ENCODE measurements around the gene PSMG3. TPM values are rescaled to one million over a fixed set of nuclear protein-coding genes. Genes with fewer than 3 reads are reported as not detected.

The PSMG3 gene
- total RNA-seq, 1 donor from 2014 or later = 29.5 TPM

DNA sequence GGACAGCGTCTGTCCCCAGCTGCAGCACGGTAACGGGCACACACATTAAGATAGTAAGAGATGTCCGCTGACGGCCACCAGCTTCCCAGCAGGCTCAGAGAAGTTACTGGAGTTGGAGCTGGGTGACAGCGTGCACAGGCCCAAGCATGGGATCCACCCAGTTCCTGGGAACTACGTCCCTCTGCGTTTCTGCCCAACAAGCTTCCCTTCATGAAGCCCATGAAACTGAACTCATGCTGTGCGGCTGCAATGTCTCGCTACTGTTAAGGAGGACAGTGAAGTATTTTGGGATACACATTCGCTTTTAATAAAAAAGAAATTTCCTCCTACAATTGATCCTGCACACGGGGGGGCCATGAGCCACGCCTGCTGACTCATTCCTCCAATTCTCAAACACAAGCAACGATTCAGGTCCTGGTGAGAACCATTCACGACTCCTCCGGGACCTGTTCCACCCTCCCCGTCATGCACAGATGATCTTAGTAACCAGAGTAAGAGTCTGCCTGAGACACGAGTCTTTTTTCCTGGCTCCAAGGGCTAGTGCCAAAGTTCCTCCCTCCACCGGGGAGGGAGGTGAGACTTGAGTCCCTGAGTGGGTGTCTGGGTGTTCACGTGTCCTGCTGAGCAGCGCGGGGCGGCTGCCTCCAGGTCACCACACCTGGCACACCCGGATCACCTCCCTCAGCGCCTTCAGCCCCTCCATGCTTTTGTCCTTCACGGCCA is 2.6 kb downstream of the PSMG3 start:
- ChIA-PET CTCF (no interaction called here), POLR2A (interaction anchor here (0.6 to 1.2 kb wide), 2 partner anchors 35 to 64 kb away, joined by 3 read pairs; no protein-coding TSS in a partner anchor)
- Mint-ChIP-seq H3K9me3 (no peaks in the 10 kb centered on the region), H3K4me3 (no peak overlapping the region), H3K27ac (no peak overlapping the region), H3K27me3 (no peaks in the 10 kb centered on the region), H3K36me3 (ENCODE audit: low read depth) (peaks cover 21% of the 10 kb centered on the region), H3K4me1 (peaks cover 21% of the 10 kb centered on the region)
- no peak for DNase-seq
- intact Hi-C loops (cut with micrococcal nuclease) = no loop called here
- no peak for ATAC-seq (ENCODE audit: low read depth)
- TF ChIP-seq, protein P1, sequence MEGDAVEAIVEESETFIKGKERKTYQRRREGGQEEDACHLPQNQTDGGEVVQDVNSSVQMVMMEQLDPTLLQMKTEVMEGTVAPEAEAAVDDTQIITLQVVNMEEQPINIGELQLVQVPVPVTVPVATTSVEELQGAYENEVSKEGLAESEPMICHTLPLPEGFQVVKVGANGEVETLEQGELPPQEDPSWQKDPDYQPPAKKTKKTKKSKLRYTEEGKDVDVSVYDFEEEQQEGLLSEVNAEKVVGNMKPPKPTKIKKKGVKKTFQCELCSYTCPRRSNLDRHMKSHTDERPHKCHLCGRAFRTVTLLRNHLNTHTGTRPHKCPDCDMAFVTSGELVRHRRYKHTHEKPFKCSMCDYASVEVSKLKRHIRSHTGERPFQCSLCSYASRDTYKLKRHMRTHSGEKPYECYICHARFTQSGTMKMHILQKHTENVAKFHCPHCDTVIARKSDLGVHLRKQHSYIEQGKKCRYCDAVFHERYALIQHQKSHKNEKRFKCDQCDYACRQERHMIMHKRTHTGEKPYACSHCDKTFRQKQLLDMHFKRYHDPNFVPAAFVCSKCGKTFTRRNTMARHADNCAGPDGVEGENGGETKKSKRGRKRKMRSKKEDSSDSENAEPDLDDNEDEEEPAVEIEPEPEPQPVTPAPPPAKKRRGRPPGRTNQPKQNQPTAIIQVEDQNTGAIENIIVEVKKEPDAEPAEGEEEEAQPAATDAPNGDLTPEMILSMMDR (IDR thresholded peaks at IDR 0.05) = no peak

DNA sequence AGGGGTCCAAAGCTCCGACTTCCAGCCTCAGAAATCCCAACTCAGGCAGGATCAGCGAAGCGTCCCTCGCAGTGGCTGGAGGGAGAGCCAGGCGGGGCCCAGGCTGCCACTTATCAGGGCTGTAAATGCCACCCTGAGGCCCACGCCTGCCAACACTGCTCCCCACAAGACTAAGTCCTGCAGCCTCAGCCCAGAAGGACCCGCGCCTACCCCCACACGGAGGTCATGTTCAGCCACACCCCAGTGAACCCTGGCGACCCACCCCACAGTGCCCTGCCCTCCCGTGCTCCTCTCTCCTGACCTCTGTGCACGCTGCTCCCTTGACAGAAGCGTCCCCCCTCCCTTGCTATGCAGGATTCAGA is 3.2 kb downstream of the PSMG3 start:
- H3K4me1 Mint-ChIP-seq = peaks cover 17% of the 10 kb centered on the region
- TF ChIP-seq, protein P1 (IDR thresholded peaks at IDR 0.05) = no peak
- CTCF ChIA-PET = no interaction called here
- no peaks in the 10 kb centered on the region for H3K27me3 Mint-ChIP-seq
- H3K27ac Mint-ChIP-seq = no peak overlapping the region
- intact Hi-C loops (cut with micrococcal nuclease) = no loop called here
- H3K9me3 Mint-ChIP-seq = no peaks in the 10 kb centered on the region
- POLR2A ChIA-PET = no interaction called here
- DNase-seq (no peak), ATAC-seq (ENCODE audit: low read depth) (no peak)
- no peak overlapping the region for H3K4me3 Mint-ChIP-seq
- peaks cover 20% of the 10 kb centered on the region for H3K36me3 Mint-ChIP-seq (ENCODE audit: low read depth)

DNA sequence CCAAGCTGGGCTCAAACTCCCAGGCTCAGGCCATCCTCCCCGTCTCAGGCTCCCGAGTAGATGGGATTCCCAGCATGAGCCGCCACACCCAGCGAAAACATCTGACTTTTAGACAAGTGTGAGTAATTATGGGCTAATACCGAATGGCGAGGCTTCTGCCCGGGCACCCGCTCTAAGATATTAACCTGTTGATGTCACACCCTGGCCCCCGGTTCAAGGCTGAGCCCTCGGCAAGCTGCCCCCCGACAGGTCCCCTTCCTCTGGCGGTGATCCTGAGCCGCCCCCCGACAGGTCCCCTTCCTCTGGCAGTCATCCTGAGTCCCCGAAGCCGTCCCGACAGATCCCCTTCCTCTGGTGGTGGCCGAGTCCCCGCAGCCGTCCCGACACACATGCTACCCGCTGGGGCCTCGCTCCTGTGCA is 5.2 kb downstream of the PSMG3 start:
- TF ChIP-seq, protein P1 (IDR thresholded peaks at IDR 0.05) = no peak
- ChIA-PET CTCF (no interaction called here), POLR2A (no interaction called here)
- ATAC-seq (ENCODE audit: low read depth) = no peak
- H3K27me3 Mint-ChIP-seq = no peaks in the 10 kb centered on the region
- H3K9me3 Mint-ChIP-seq = no peaks in the 10 kb centered on the region
- peaks cover 7% of the 10 kb centered on the region for H3K4me1 Mint-ChIP-seq
- H3K36me3 Mint-ChIP-seq (ENCODE audit: low read depth) = peaks cover 20% of the 10 kb centered on the region
- H3K27ac Mint-ChIP-seq = no peak overlapping the region
- no peak overlapping the region for H3K4me3 Mint-ChIP-seq
- intact Hi-C loops (cut with micrococcal nuclease) = no loop called here
- DNase-seq = no peak

DNA sequence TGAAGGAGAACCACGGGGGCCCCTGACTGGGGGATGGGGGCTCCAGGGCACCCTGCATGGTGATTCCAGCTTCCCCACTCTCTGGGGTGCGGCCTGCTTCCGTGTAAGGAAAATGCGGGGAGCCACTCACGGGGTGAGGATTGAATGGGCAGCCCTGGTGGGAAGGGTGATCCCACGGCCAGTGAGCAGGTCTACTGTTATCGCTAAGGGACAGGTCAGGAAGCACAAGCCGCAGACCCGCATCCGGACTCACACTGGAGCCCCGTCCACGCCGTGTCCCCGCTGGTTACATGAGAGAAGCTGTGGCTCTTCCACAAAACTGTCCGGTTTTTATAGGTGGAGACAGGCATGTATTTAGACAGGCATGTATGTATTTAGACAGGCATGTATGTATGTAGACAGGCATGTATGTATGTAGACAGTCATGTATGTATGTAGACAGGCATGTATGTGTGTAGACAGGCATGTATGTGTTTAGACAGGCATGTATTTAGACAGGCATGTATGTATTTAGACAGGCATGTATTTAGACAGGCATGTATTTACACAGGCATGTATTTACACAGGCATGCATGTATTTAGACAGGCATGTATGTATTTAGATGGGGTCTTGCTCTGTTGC is 5.7 kb downstream of the PSMG3 start:
- intact Hi-C loops (cut with micrococcal nuclease) = no loop called here
- H3K27me3 Mint-ChIP-seq = no peaks in the 10 kb centered on the region
- ATAC-seq (ENCODE audit: low read depth) (no peak), DNase-seq (no peak)
- TF ChIP-seq, protein P1 (IDR thresholded peaks at IDR 0.05) = no peak
- H3K9me3 Mint-ChIP-seq = no peaks in the 10 kb centered on the region
- ChIA-PET POLR2A (no interaction called here), CTCF (no interaction called here)
- no peak overlapping the region for H3K27ac Mint-ChIP-seq
- H3K36me3 Mint-ChIP-seq (ENCODE audit: low read depth) = peaks cover 19% of the 10 kb centered on the region
- H3K4me3 Mint-ChIP-seq = no peak overlapping the region
- peaks cover 5% of the 10 kb centered on the region for H3K4me1 Mint-ChIP-seq

DNA sequence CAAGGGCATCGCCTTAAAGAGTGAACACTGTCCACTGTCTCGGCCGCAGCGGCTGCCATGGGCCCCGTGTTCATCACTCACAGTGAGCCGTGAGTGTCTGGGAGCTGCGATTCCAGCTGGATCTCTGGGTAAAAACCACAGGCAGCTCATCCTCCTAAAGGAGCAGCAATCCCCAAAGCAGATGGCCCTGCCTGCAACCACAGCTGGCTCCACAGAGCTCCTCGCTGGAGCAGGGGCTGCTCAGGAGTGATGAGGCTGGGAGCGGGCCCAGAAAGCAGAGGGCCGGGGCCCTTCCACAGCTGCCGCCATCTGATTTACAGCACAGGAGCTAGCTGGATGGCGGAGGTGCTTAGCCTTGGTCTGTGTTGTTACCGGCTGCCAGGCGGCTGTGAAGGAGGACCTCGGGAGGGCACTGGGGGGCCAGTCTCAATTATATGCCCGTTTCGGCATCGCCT is 7.2 kb downstream of the PSMG3 start:
- TF ChIP-seq, protein P1 (IDR thresholded peaks at IDR 0.05) = no peak
- H3K36me3 Mint-ChIP-seq (ENCODE audit: low read depth) = peaks cover 13% of the 10 kb centered on the region
- no peaks in the 10 kb centered on the region for H3K4me1 Mint-ChIP-seq
- ATAC-seq (ENCODE audit: low read depth) (no peak), DNase-seq (no peak)
- H3K27ac Mint-ChIP-seq = no peak overlapping the region
- no peaks in the 10 kb centered on the region for H3K9me3 Mint-ChIP-seq
- POLR2A ChIA-PET = interaction anchor here (0.6 kb wide), 1 partner anchor 796 kb away, joined by 3 read pairs; no protein-coding TSS in a partner anchor
- H3K27me3 Mint-ChIP-seq = no peaks in the 10 kb centered on the region
- no peak overlapping the region for H3K4me3 Mint-ChIP-seq
- CTCF ChIA-PET = no interaction called here
- intact Hi-C loops (cut with micrococcal nuclease) = no loop called here

All from activated B cell treated with CpG ODN at 0.5 μM for 24 hours (primary cell).